ENCODE measurements around the gene CDH4.

CDH4 gene

DNA sequence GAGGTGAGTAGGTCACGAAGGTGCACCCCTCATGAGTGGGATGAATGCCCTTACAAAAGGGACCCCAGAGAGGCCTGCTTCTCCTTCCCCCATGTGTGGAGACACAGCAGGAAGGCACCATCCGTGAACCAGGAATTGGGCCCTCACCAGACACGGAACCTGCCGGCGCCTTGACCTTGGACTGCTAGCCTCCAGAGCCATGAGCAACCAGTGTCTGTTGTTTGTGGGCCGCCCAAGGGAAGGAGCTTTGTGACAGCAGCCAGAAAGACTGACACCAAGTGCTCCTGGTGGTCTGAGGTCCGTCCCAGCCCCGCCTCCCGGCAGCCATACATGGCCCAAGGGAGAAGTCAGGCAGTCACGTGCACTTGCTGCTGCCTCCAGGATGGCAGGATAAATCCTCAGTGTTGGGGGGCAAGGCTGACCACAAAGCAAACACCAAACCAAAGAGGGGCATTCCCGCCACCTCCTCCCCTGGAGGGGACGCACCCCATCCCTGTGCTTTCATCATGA, 29.3 kb downstream of the CDH4 start:
- H3K27me3 Mint-ChIP-seq = no peaks in the 10 kb centered on the region
- no peak for DNase-seq
- H3K4me1 Mint-ChIP-seq = peaks cover 0 to 2% of the 10 kb centered on the region in 2 donors
- ATAC-seq (replicated peaks) = no peak
- H3K4me3 Mint-ChIP-seq = no peak overlapping the region
- peaks cover 4% of the 10 kb centered on the region in 2 donors for H3K36me3 Mint-ChIP-seq
- peaks cover 6% of the 10 kb centered on the region in 2 donors for H3K9me3 Mint-ChIP-seq
- no peak overlapping the region for H3K27ac Mint-ChIP-seq

DNA sequence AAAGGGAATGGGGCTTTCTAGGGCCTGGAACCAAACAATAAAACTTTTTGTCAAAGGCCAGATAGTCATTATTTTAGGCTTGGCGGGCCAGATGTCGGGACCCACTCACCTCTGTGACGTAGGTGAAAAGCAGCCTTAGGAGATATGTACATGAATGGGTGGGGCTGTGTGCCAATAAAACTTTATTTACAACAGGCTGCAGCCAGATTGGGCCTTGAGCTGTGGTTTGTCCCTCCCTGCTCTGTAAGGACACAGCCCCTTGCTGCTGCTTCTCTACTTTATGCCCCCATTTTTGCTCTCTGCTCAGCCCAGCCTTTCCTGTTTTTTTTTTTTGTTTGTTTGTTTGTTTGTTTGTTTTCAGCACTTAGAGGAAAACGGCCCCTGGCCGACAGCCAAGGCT, 32.7 kb downstream of the CDH4 start:
- no peak for DNase-seq
- no peak overlapping the region for H3K4me3 Mint-ChIP-seq
- peaks cover 6% of the 10 kb centered on the region in 2 donors for H3K9me3 Mint-ChIP-seq
- peaks cover 4% of the 10 kb centered on the region in 2 donors for H3K36me3 Mint-ChIP-seq
- ATAC-seq (replicated peaks) = no peak
- no peaks in the 10 kb centered on the region for H3K27me3 Mint-ChIP-seq
- no peak overlapping the region for H3K27ac Mint-ChIP-seq
- peaks cover 0 to 2% of the 10 kb centered on the region in 2 donors for H3K4me1 Mint-ChIP-seq

DNA sequence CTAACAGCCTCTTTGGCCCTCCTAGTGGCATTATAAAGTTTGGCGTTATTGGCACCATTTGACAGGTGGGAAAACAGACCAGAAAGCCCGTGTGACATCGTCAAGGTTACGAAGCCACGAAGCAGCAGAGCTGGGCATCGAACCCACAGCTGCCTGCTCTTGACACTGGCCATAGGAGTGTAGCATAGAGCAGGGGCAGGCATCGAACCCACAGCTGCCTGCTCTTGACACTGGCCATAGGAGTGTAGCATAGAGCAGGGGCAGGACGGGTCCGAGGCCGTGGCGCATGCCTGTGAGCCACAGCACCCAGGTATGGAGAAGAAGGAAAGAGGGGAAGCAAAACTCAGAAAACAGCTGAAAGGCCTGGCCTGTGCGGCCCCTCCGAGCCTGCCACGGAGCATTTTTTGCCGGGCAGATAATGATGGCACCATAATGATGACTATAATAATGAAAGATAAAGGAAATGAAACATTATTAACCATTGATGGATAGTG, 33.1 kb downstream of the CDH4 start:
- H3K4me3 Mint-ChIP-seq = no peak overlapping the region
- H3K27me3 Mint-ChIP-seq = no peaks in the 10 kb centered on the region
- peaks cover 0 to 2% of the 10 kb centered on the region in 2 donors for H3K4me1 Mint-ChIP-seq
- DNase-seq (no peak), ATAC-seq (replicated peaks) (no peak)
- no peak overlapping the region for H3K27ac Mint-ChIP-seq
- H3K36me3 Mint-ChIP-seq = peaks cover 4% of the 10 kb centered on the region in 2 donors
- peaks cover 6% of the 10 kb centered on the region in 2 donors for H3K9me3 Mint-ChIP-seq

DNA sequence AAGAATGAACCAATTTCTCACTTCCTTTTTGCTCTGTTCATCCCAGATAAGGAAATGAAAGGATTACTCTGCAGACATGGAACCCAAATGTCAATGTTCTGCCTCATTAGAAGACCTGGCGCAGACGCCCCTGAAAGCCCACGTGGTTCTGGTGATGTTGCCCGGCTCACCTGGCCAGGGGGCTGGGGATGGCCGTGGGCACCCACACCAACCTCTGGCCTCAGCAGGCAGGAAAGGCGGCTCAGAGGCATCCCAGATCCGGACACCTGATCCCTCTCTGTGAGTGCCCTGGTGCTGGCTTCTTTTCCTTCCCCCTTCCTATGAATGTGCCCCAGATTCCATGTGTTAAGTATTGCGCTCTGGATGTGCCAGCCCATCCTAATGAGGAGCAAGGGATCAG, 33.6 kb downstream of the CDH4 start:
- H3K36me3 Mint-ChIP-seq = peaks cover 4% of the 10 kb centered on the region in 2 donors
- ATAC-seq (replicated peaks) (no peak), DNase-seq (no peak)
- no peaks in the 10 kb centered on the region for H3K27me3 Mint-ChIP-seq
- no peak overlapping the region for H3K4me3 Mint-ChIP-seq
- peaks cover 6% of the 10 kb centered on the region in 2 donors for H3K9me3 Mint-ChIP-seq
- H3K27ac Mint-ChIP-seq = no peak overlapping the region
- peaks cover 0 to 2% of the 10 kb centered on the region in 2 donors for H3K4me1 Mint-ChIP-seq

DNA sequence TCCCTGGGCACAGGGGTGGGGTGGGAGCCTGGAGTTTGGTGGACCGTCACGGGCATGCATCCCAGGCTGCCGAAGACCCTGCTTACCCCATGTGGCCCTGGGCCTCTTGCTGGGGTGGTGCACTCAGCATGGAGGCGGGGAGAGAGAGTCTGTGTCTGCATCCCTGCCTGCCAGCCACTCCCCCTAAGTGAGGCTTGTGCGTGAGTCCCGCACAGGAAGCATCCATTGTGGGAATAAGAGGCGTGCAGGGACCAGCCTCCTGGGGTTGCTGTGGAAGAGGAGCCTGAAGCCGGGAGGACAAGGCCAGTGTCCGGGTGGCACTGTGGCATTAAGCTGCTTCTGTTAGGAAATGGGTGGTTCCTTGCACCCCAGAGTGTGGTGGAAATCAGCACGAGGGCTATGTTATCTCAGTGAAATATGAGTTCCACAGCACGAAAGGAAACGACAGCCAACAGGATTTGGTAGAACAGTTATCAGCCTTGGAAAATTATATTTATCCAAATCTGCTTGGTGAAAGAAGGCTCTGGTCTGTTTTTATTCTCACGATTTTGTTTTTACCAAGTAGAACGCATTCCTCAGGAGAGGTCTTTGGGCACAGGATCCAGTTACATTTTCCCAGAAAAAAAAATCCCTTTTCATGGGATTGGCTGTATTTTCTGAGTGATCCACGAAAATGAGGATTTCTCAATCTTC, 35.7 kb downstream of the CDH4 start:
- Mint-ChIP-seq H3K4me1 (no peaks in the 10 kb centered on the region), H3K4me3 (no peak overlapping the region), H3K9me3 (peaks cover 1 to 2% of the 10 kb centered on the region in 2 donors), H3K36me3 (peaks cover under 1% of the 10 kb centered on the region in 2 donors), H3K27me3 (no peaks in the 10 kb centered on the region), H3K27ac (no peak overlapping the region)
- no peak for DNase-seq
- no peak for ATAC-seq (replicated peaks)

DNA sequence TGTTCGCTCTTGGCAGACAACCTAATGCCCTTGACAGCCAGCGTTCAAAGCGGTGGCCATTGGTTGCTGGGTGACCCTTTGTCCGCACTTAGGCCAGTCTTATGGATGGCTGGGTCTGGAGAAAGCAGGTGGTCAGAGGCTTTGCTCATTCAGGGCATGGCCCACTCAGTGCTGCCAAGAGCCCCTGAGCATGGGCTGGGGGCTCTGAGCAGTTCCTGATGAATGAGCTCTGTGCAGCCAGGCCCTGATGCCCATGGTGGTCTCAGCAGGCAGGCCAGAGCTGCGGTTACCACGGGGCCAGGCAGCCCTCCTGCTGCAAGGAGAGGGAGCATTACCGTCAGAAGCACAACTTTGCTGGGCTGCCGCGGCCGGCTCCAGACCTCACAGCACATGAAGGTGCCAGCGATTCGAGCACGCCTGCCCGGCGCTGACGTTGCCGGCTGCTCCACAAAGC, 36.3 kb downstream of the CDH4 start:
- ATAC-seq (replicated peaks) (no peak), DNase-seq (no peak)
- no peaks in the 10 kb centered on the region for H3K36me3 Mint-ChIP-seq
- peaks cover 0 to 2% of the 10 kb centered on the region in 2 donors for H3K9me3 Mint-ChIP-seq
- no peaks in the 10 kb centered on the region for H3K27me3 Mint-ChIP-seq
- H3K4me1 Mint-ChIP-seq = no peaks in the 10 kb centered on the region
- no peak overlapping the region for H3K4me3 Mint-ChIP-seq
- peak overlapping the region; percentile 37 for H3K27ac Mint-ChIP-seq

DNA sequence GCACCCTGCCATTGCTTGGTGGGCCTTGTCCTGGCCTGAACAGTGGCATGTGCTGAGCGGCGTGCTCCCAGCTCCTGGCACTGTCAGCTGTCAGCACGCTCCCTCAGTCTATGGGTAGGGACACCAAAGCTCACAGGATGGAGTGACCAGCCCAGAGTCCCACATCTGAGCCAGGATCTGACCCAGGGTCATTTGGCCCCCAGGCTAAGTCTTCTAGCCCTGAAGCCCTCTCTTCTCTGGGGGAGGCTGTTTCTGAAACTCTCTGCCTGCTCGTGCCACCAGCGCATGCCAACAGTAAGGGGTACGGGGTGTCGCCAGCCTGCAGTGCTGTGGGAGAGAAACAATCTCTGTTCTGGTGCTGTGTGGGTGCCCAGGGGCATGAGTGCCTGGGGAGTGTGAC, 37.1 kb downstream of the CDH4 start:
- Mint-ChIP-seq H3K4me3 (no peak overlapping the region), H3K27me3 (no peaks in the 10 kb centered on the region), H3K4me1 (no peaks in the 10 kb centered on the region), H3K27ac (no peak overlapping the region), H3K36me3 (no peaks in the 10 kb centered on the region), H3K9me3 (peaks cover 0 to 2% of the 10 kb centered on the region in 2 donors)
- no peak for ATAC-seq (replicated peaks)
- DNase-seq = no peak

DNA sequence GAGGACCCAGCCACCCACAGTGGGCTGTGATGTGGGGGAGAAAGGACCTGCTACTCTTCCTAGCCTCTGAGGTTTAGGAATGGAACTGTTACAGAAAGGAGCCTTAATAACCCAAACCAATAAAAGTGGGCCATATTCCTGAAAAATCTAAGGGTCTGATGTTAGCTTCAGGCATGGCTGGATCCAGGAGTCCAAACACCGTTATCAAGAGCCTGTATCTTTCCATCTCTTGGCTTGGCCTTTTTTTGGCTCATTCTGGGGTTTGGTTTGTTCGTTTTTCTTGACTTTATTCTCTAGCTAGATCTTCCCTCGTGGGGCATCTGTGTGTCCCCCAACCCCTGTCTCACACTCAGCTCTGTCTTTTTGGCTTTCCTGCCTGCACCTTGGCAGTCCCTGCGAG, 38.7 kb downstream of the CDH4 start:
- no peak for DNase-seq
- Mint-ChIP-seq H3K9me3 (peaks cover 0 to 2% of the 10 kb centered on the region in 2 donors), H3K27ac (no peak overlapping the region), H3K4me1 (no peaks in the 10 kb centered on the region), H3K27me3 (no peaks in the 10 kb centered on the region), H3K36me3 (no peaks in the 10 kb centered on the region), H3K4me3 (no peak overlapping the region)
- ATAC-seq (replicated peaks) = no peak

DNA sequence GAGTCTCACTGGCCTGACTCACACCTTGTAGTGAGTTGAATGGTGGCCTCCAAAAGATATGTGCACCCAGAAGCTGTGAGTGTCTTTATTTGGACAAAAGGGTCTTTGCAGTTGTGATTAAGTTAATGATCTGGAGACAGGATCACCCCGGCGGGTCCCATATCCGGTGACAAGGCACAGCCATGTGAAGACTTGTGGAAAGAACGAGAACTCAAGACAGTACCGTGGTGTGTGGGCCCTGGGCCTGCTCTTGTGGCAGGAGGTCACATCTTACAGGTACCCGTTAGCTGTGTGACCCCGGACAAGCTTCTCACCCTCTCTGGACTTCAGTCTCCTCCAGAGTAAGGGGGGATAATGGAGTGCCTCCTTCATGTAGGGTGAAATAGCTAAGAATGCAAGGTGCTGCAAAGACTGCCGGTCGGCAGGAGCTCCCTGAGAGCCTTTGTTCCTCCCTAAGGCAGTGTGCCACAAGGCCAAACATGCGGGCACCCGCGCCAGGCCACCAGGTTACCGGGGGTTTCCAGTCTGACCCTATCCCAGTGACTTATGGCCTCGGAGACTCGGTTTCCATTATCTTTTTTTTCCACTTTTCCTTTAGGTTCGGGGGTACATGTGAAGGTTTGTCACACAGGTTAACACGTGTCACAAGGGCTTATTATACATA, 39.2 kb downstream of the CDH4 start:
- no peak for ATAC-seq (replicated peaks)
- Mint-ChIP-seq H3K27me3 (no peaks in the 10 kb centered on the region), H3K9me3 (no peaks in the 10 kb centered on the region), H3K4me1 (no peaks in the 10 kb centered on the region), H3K4me3 (no peak overlapping the region), H3K27ac (no peak overlapping the region), H3K36me3 (no peaks in the 10 kb centered on the region)
- no peak for DNase-seq

DNA sequence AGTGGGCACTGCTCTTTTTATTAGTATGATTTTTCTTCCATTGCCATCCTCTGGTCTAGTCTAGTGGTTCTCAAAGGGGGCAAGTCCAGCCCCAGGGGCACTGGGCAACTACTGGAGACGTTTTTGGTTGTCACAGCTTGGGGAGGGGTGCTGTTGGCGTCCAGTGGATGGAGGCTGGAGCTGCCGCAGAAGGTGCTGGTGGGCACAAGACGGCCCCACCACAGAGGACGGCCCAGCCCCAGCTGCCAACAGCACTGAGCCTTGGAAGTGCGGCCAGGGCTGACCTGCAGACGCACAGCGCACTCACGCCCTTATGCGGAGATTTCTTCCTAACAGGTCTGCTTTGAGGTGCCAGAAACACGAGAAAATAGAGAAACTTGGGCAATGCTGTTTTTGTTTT, 40.3 kb downstream of the CDH4 start:
- Mint-ChIP-seq H3K4me1 (no peaks in the 10 kb centered on the region), H3K27me3 (no peaks in the 10 kb centered on the region)
- no peak for ATAC-seq (replicated peaks)

DNA sequence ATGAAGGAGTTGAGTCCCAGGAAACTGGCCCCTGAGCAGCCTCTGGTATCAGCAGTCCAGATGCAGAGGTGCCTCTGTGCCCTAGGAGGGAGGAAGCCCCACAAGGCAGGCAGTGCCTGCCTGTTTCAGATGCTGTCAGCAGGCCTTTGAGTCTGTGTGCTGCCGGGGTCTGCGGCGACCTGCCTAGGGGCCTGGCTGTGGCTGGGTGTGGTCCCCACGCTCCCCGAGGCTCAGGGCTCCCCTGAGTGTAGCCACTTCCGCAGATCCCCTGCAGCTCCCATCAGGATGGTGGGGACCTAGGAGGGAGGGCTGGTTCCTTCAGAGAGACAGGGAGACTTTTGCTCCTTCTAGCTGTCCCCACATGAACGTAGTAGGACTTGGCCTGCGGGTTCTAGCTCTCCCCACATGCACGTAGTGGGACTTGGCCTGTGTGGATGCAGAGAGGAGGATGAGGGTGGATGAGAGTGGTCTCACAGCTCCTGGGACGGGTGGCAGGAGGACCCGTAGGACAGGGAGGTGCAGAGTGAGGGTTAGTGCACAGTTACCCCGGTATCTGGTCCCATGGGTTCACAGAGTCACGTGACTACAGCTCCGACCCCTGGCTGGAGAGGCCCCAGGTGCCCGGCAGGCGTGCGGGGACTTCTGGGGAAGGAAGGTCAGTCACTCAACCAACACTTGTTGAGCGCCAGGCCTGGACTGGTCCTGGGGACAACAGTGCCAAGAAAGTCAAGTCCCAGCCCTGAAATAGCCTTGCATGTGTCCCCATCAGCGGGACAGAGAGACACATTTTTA, 41.0 kb downstream of the CDH4 start:
- H3K27ac Mint-ChIP-seq = no peak overlapping the region
- H3K9me3 Mint-ChIP-seq = peaks cover 0 to 3% of the 10 kb centered on the region in 2 donors
- DNase-seq (no peak), ATAC-seq (replicated peaks) (no peak)
- no peaks in the 10 kb centered on the region for H3K36me3 Mint-ChIP-seq
- no peak overlapping the region for H3K4me3 Mint-ChIP-seq
- H3K27me3 Mint-ChIP-seq = no peaks in the 10 kb centered on the region
- H3K4me1 Mint-ChIP-seq = no peaks in the 10 kb centered on the region

More for the DNA sequence above, 40.3 kb downstream of the CDH4 start:
- no peak overlapping the region for H3K4me3 Mint-ChIP-seq
- no peaks in the 10 kb centered on the region for H3K36me3 Mint-ChIP-seq
- no peak for DNase-seq
- H3K9me3 Mint-ChIP-seq = no peaks in the 10 kb centered on the region
- H3K27ac Mint-ChIP-seq = no peak overlapping the region

DNA sequence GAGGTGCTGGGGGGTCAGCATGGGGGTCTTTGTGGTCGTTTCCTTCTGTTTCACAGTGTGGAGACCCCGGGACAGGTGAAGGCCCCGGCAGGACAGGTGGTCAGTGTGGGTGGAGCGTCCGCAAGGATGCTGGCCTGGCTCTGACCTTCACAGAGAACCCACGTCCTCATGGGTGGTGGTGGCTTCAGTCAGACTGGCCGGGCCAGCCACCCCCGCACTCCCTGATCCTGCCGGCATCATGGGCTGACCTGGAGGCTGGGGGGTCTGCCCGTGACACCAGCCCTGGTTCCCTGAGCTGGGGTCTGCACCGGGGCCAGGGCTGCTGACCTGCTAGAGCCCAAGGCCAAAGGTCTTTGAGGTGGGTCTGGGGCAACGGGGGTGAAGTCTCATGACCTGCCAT, 41.9 kb downstream of the CDH4 start:
- no peak for DNase-seq
- H3K9me3 Mint-ChIP-seq = peaks cover 0 to 8% of the 10 kb centered on the region in 2 donors
- no peak overlapping the region for H3K4me3 Mint-ChIP-seq
- no peaks in the 10 kb centered on the region for H3K4me1 Mint-ChIP-seq
- H3K27me3 Mint-ChIP-seq = no peaks in the 10 kb centered on the region
- no peak for ATAC-seq (replicated peaks)
- H3K27ac Mint-ChIP-seq = no peak overlapping the region
- no peaks in the 10 kb centered on the region for H3K36me3 Mint-ChIP-seq

DNA sequence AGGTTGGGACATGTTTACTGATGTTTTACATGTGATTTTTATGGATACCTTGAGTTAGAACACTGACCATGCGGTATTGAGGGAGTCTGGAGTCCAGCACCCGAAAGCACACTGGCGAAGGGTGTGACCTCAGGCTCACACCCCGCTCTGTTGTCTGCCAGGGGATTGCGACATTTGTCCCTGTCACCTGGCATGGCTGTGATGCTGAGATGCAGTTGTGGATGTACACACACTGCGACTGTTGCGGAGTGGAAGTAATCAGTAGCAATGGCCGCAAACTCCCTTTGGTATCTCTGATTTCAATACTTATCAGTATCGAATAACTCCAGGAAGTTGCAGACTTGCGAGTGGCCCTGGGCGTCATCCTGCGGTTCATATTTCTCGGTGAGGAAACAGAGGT, 43.2 kb downstream of the CDH4 start:
- no peak for ATAC-seq (replicated peaks)
- Mint-ChIP-seq H3K9me3 (peaks cover 0 to 8% of the 10 kb centered on the region in 2 donors), H3K27me3 (no peaks in the 10 kb centered on the region), H3K4me1 (no peaks in the 10 kb centered on the region), H3K4me3 (no peak overlapping the region), H3K36me3 (no peaks in the 10 kb centered on the region), H3K27ac (no peak overlapping the region)
- DNase-seq = no peak
